Tibial artery (tissue), 4 donors: Measurements from ENCODE around the gene NPHP4.

Source experiments
- DNase-seq, 2 donors: peaks; one replicate each; pipeline ENCODE4 v3.0.0-alpha.2; 2019
- H3K27ac ChIP-seq, 2 donors: fragments of 200-600 bp; sonication (generic) in 1 of 2; 1 replicate in 1 of 2; 2 replicates in 1 of 2; pipeline ENCODE4 v1.5.1; 2018 to 2019; ENCODE audit warnings: mild to moderate bottlenecking in 1 of 2
- H3K27me3 ChIP-seq, 2 donors: fragments of 200-600 bp; sonication (generic) in 1 of 2; one replicate each; pipeline versions ENCODE4 v1.5.1 to v1.6.0; 2016 to 2019
- H3K36me3 ChIP-seq, 3 donors: fragments of 200-600 bp; sonication (generic) in 2 of 3; one replicate each; pipeline ENCODE4 v1.5.1; 2016 to 2019; ENCODE audit warnings: mild to moderate bottlenecking in 2 of 3
- H3K4me1 ChIP-seq, 4 donors: fragments of 200-600 bp; sonication (generic) in 2 of 4; 1 replicate in 3 of 4; 2 replicates in 1 of 4; pipeline ENCODE4 v1.5.1; 2016 to 2019
- H3K4me3 ChIP-seq, 2 donors: fragments of 200-600 bp; sonication (generic) in 1 of 2; 1 replicate in 1 of 2; 2 replicates in 1 of 2; pipeline ENCODE4 v1.5.1; 2018 to 2019; ENCODE audit warnings: mild to moderate bottlenecking in 2 of 2
- H3K9me3 ChIP-seq, 3 donors: fragments of 200-600 bp; sonication (generic) in 1 of 3; one replicate each; pipeline ENCODE4 v1.5.1; 2016 to 2019
- intact Hi-C: fragments of 100-400 bp; cut with DNase I; formaldehyde crosslinking; loops from one replicate; pipeline ENCODE4 v1.15.0; 2023; ENCODE audit warnings: low total_unique reads
- TF ChIP-seq, protein P1 (sequence below), 2 experiments: fragments of 200-600 bp in 1 of 2; fragments of 450-650 bp in 1 of 2; IDR thresholded peaks; one replicate each; pipeline ENCODE4 v1.5.1; 2017 to 2019; ENCODE audit warnings: antibody characterized with exemption in 2 of 2, mild to moderate bottlenecking in 1 of 2, moderate library complexity in 1 of 2

Gene NPHP4

DNA sequence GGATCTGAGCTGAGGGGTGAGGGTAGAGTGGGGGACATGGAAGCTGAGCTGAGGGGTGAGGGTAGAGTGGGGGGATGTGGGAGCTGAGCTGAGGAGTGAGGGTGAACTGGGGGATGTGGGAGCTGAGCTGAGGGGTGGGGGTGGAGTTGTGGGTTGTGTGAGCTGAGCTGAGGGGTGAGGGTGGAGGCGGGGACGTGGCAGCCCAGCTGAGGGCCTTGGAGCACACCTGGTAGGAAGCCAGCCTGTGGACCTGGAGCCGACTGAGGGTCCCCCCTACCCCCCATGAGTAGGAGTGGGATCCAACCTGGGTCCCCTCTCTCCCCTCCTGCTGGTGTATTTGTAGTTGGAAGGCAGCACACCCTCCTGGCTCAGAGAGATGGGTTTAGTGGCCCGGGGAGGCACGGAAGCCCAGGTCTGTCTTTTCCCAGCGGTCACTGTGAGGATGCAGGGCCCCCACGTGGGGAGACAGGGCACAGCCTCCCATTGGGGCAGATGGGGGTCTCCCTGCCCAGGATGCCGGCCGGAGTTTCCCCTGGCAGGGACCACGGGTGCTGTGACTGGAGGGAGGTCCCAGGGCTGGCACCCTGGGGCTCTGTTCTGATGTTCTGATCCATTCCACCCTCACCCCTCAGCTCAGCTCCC lies 13.2 kb upstream of the NPHP4 start:
- H3K4me3 ChIP-seq, result no peak overlapping the region
- TF ChIP-seq, protein P1, sequence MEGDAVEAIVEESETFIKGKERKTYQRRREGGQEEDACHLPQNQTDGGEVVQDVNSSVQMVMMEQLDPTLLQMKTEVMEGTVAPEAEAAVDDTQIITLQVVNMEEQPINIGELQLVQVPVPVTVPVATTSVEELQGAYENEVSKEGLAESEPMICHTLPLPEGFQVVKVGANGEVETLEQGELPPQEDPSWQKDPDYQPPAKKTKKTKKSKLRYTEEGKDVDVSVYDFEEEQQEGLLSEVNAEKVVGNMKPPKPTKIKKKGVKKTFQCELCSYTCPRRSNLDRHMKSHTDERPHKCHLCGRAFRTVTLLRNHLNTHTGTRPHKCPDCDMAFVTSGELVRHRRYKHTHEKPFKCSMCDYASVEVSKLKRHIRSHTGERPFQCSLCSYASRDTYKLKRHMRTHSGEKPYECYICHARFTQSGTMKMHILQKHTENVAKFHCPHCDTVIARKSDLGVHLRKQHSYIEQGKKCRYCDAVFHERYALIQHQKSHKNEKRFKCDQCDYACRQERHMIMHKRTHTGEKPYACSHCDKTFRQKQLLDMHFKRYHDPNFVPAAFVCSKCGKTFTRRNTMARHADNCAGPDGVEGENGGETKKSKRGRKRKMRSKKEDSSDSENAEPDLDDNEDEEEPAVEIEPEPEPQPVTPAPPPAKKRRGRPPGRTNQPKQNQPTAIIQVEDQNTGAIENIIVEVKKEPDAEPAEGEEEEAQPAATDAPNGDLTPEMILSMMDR (IDR thresholded peaks at IDR 0.05), result no peak
- no peaks in the 10 kb centered on the region for H3K36me3 ChIP-seq
- H3K4me1 ChIP-seq, result no peaks in the 10 kb centered on the region
- no peaks in the 10 kb centered on the region for H3K9me3 ChIP-seq
- intact Hi-C loops, result no loop called here
- peaks cover 0 to 36% of the 10 kb centered on the region in 2 donors for H3K27me3 ChIP-seq
- H3K27ac ChIP-seq, result no peak overlapping the region
- peak in 1 of 2 donors; percentile 41 for DNase-seq

DNA sequence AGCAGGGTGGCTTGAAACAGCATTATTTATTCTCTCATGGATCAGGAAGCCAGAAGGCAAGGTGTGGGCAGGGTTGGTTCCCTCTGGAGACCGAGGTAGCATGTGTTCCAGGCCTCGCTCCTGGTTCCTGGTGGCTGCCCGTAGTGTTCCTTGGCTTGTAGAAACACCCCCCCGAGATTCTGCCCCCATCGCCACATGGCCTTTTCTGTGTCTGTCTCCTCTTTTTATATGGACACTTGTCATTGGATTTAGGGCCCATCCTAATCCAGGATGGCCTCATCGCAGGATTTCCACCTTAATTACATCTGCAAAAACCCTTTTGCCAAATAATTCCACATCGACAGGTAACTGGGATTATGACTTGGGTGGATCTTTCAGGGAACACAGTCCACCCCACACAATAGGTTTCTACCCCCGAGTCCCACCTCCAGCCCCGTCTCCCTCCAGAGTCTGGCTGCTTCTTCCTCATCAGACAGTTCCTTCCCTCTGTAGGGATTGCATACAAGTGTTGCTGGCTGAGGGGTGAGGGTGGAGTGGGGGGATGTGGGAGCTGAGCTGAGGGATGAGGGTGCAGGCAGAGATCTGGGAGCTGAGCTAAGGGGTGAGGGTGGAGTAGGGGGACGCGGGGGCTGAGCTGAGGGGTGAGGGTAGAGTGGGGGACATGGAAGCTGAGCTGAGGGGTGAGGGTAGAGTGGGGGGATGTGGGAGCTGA lies 12.3 kb upstream of the NPHP4 start:
- Histone ChIP-seq H3K36me3 (no peaks in the 10 kb centered on the region), H3K4me3 (no peak overlapping the region), H3K9me3 (no peaks in the 10 kb centered on the region), H3K27me3 (peaks cover 0 to 37% of the 10 kb centered on the region in 2 donors), H3K4me1 (no peaks in the 10 kb centered on the region), H3K27ac (no peak overlapping the region)
- TF ChIP-seq, protein P1 (IDR thresholded peaks at IDR 0.05), result no peak
- intact Hi-C loops, result no loop called here
- peak in 1 of 2 donors; percentile 33 for DNase-seq

DNA sequence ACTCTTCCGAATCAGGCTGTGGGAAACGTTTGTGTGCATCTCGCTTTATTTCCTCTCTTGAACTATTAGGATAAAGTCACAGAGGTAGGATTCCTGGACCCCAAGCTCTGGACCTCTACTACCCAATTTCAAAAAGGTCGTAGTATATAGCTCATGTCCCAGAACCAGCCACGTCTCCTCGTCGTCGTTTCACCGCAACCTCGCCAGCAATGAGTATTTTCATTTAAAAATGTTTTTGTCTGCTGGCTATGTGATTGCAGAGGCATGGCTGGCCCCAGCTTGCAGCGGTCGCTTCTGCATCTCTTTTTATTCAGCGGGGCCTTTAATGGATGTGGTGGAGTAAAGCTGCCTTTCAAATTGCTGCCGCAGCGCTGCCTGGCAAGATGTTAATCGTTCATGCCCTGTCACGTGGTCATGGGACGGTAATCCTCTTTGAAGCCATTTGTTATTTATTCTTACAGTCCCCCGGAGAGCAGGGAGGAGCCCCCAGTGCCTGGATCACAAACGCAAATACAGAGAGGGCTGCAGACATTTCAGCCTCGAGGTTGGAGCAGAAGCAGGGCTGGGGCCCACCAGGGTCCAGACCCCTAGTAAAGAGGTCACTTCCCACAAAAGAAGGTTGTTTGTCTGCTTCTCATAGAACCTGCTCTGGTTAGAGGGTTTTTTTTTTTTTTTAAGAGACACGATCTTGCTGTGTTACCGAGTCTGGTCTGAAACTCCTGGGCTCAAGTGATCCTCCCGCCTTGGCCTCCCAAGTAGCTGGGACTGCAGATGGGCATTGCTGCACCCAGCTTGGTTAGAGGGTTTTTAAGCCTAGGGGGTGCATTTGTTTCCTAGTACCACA lies 11.6 kb upstream of the NPHP4 start:
- peak in 1 of 2 donors; percentile 29 for DNase-seq
- Histone ChIP-seq H3K4me1 (no peaks in the 10 kb centered on the region), H3K4me3 (no peak overlapping the region), H3K27me3 (peaks cover 0 to 39% of the 10 kb centered on the region in 2 donors), H3K9me3 (no peaks in the 10 kb centered on the region), H3K36me3 (no peaks in the 10 kb centered on the region), H3K27ac (no peak overlapping the region)
- intact Hi-C loops, result no loop called here
- TF ChIP-seq, protein P1 (IDR thresholded peaks at IDR 0.05), result no peak

DNA sequence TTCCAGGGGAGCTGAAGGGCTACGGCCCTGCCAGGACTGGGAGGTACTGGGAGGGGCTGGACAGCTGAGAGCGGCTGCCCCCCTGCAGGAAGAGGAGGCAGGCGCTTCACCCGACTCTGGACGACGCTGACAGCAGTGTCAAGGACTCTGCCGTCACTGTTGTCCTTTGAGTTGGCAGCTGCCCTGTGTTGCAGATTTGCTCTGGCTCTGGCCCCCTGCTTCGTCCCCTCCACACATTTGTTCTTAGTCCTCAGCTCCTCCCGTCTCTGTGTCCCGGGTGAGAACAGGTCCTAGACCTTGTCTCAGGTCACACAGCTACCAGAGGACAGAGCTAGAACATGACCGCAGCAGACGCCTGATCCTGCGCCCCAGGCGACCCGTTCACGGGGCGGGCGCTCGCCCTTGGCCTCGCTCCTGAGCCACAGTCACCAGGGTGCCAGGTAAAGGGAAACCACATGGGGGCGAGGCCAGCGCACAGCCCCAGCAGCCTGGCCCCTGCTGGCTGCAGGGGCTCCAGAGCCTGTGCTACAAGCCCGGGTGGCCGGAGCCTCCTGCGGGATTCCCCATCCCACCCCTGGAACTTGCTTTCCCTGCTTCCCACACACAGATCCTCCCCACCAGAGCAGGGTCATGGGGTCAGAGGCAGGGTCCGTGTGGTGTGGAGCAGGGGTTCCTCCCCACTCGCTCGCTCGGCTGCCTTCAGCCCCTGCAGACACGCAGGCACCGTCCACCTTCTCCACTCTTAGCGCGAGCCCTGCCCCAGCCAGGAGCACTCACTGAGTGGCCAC lies 10.7 kb upstream of the NPHP4 start:
- intact Hi-C loops, result no loop called here
- peak in 1 of 2 donors; percentile 44 for DNase-seq
- no peaks in the 10 kb centered on the region for H3K36me3 ChIP-seq
- TF ChIP-seq, protein P1 (IDR thresholded peaks at IDR 0.05), result no peak
- H3K27me3 ChIP-seq, result peaks cover 0 to 45% of the 10 kb centered on the region in 2 donors
- no peaks in the 10 kb centered on the region for H3K4me1 ChIP-seq
- H3K9me3 ChIP-seq, result no peaks in the 10 kb centered on the region
- no peak overlapping the region for H3K27ac ChIP-seq
- H3K4me3 ChIP-seq, result no peak overlapping the region

DNA sequence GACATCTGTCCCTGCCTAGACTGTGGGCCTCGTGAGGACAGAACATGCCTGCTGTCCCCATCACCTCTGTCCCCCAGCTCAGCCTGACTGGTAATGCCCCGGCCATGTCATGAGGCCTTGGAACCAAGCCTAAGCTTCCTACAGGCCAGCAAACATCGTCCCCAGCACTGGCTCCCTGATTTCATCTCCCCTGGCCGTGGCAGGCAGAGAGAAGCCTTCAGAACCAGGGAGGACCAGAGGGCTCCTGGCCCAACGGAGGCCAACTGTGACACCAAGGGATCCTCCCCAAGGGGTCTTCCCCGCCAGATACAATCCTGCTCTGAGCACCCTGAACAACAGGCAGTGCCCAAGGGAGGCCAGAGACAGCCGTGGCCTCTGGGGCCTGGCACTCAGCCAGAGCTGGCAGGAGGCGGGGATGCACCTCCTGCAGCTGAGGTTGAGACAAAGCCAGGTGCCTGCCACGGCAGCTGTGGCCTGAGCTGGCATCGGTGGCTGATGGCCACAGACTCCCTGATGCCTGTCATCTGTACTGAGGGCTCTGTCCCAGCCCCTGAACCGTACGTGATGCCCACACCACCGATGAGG lies 9.9 kb upstream of the NPHP4 start:
- no peaks in the 10 kb centered on the region for H3K36me3 ChIP-seq
- H3K27ac ChIP-seq, result no peak overlapping the region
- peaks cover 0 to 45% of the 10 kb centered on the region in 2 donors for H3K27me3 ChIP-seq
- no peak overlapping the region for H3K4me3 ChIP-seq
- no peaks in the 10 kb centered on the region for H3K4me1 ChIP-seq
- intact Hi-C loops, result no loop called here
- DNase-seq, result peak in 1 of 2 donors; percentile 43
- no peaks in the 10 kb centered on the region for H3K9me3 ChIP-seq
- TF ChIP-seq, protein P1 (IDR thresholded peaks at IDR 0.05), result no peak
